Hindlimb muscle (tissue), 1 donor: ENCODE measurements around the gene IL6ST. TPM values are rescaled to one million over a fixed set of nuclear protein-coding genes. Genes with fewer than 3 reads are reported as not detected.

Experiments
- DNase-seq: peaks from one replicate; pipeline ENCODE4 v3.0.0-alpha.2; 2013
- polyA plus RNA-seq: library from polyadenylated mRNA; unstranded; fragments of 120-200 nt; gene quantifications from one replicate; pipeline ENCODE4 v1.2.1, GENCODE V29; 2013; ENCODE audit not compliant: insufficient read length

The IL6ST gene
- polyA plus RNA-seq, 1 donor: 52.5 TPM

- no peak for DNase-seq
These were observed 100.6 kb downstream of the IL6ST start for GRCh38 chr5:55894135-55894534.

- DNase-seq: no peak
These were observed 102.3 kb downstream of the IL6ST start for GRCh38 chr5:55892479-55892878.

GRCh38 chr5:55888205-55888604 lies 106.6 kb downstream of the IL6ST start:
- no peak for DNase-seq

- DNase-seq: no peak
These were observed 109.4 kb downstream of the IL6ST start for GRCh38 chr5:55885359-55885758.

Other genes with a start within 250 kb of the IL6ST start
- 0.54 TPM for gene IL31RA, start 143.6 kb downstream of the IL6ST start, polyA plus RNA-seq
- 0.27 TPM for gene ANKRD55, start 238.4 kb upstream of the IL6ST start, polyA plus RNA-seq